Measurements from ENCODE around the gene CDK6. TPM values are rescaled to one million over a fixed set of nuclear protein-coding genes. Genes with fewer than 3 reads are reported as not detected.
A peak's percentile ranks its signal among the peaks of the same experiment; 100 is the strongest.

CDK6 gene
- total and polyA plus RNA-seq, 9 of the 15 experiments (the other 6 are each of a cell fraction or from before 2014, with no cell fraction given) = 7.6 to 109 (median 44.4) TPM

GRCh38 chr7:92586841-92587240 is 249.5 kb downstream of the CDK6 start:
- no peaks in the 10 kb centered on the region for H3K27me3 ChIP-seq (ENCODE audit: control insufficient read depth in 2 of 2, insufficient read depth in 2 of 2, low read length in 2 of 2)
- H3K27ac ChIP-seq (ENCODE audit: extremely low read depth, low read depth, low read length) = peak overlapping the region; percentile 19; the same call in 1 of the 3 replicates
- H3K4me3 ChIP-seq = no peak overlapping the region
- FAIRE-seq (no peak), ATAC-seq (no peak), DNase-seq (ENCODE audit: extremely low read depth in 1 of 4, low spot score in 3 of 4) (no peak)
- in situ Hi-C loops (cut with MboI) = no loop called here
- H3K9me1 ChIP-seq (ENCODE audit: control insufficient read depth, insufficient read depth, low read length) = no peaks in the 10 kb centered on the region
- WGBS (ENCODE audit: insufficient coverage, low coverage, missing lambda C conversion rate) = 53% methylated on average over 4 of the region's 4 CpGs
- H3K4me2 ChIP-seq (ENCODE audit: insufficient read depth, low read length) = no peak overlapping the region
- peaks cover 41% of the 10 kb centered on the region; the same call in 1 of the 3 replicates for H3K36me3 ChIP-seq (ENCODE audit: control insufficient read depth, insufficient read depth, low read length)
- H4K20me1 ChIP-seq (replicated peaks; ENCODE audit: control insufficient read depth, insufficient read depth, low read length) = peaks cover 21% of the 10 kb centered on the region
- TF ChIP-seq NFXL1 (CRISPR knock-in tag; IDR thresholded peaks at IDR 0.05) = no peak
- peaks cover 16 to 21% of the 10 kb centered on the region in 2 experiments; a peak in 4 of 5 replicates for H3K4me1 ChIP-seq (replicated peaks in 1 of 2; ENCODE audit: control insufficient read depth in 2 of 2, insufficient read depth in 2 of 2, low read length in 2 of 2)
- intact Hi-C loops (cut with micrococcal nuclease) = no loop called here
- no TSS peak for BruUV-seq (replicated peaks)
- CTCF ChIA-PET (ENCODE audit: low intra/inter-chr PET ratio) = no interaction called here
- H3K79me2 ChIP-seq (ENCODE audit: control insufficient read depth, insufficient read depth, low read length) = peaks cover 82% of the 10 kb centered on the region
- H3K9ac ChIP-seq (ENCODE audit: insufficient read depth in 1 of 2, low read depth in 2 of 2, low read length in 2 of 2) = no peak overlapping the region
- H2AFZ ChIP-seq (ENCODE audit: low read depth, low read length) = no peak overlapping the region
- H3K9me3 ChIP-seq (replicated peaks; ENCODE audit: control insufficient read depth, insufficient read depth, low read depth, low read length) = no peaks in the 10 kb centered on the region
- POLR2A ChIA-PET = no interaction called here

DNA sequence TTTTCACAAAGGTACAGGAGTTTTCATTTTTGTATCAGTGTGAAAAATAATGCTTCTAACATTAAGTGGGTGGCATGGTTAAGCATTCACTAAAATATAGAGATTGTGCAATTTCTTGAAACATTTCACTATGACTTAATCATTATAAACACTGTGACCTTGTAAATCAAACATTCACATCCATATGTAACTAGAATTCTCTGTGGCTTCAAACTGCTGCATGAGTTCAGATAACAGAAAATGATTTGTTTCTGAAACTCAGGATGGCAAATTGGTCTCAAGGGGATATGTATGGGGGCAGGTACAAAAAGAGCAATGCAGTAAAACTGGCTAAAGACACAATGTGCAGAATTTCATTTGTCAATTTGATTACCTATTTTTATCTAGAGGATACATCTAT is 250.0 kb downstream of the CDK6 start:
- ATAC-seq (no peak), FAIRE-seq (no peak)
- in situ Hi-C loops (cut with MboI) = no loop called here
- TF ChIP-seq ZBTB5 (IDR thresholded peaks at IDR 0.05) (no peak), ATF3 (IDR thresholded peaks at IDR 0.05) (peak; percentile 12; the same call in 1 of the 2 replicates), ATF3 (CRISPR knock-in tag; conservative IDR thresholded peaks at IDR 0.05) (no peak), BCOR (IDR thresholded peaks at IDR 0.05) (no peak), ZNF75A (CRISPR knock-in tag; IDR thresholded peaks at IDR 0.05) (no peak), RUNX1 (IDR thresholded peaks at IDR 0.05; ENCODE audit: low read depth) (no peak), TRIM24 (IDR thresholded peaks at IDR 0.05) (no peak), FOS (IDR thresholded peaks at IDR 0.05; ENCODE audit: extremely low read depth, insufficient read length) (no peak), MEIS2 (IDR thresholded peaks at IDR 0.05; ENCODE audit: partially characterized antibody) (peak; percentile 36), CEBPG (CRISPR knock-in tag; IDR thresholded peaks at IDR 0.05) (no peak), CEBPG (tag; conservative IDR thresholded peaks at IDR 0.05 in 1 of 2, IDR thresholded peaks at IDR 0.05 in 1 of 2) (peak; percentile 85), CEBPB (tag; IDR thresholded peaks at IDR 0.05) (peak; percentile 91), HMG20A (CRISPR knock-in tag; conservative IDR thresholded peaks at IDR 0.05) (no peak), SMC3 (conservative IDR thresholded peaks at IDR 0.05; ENCODE audit: insufficient read depth, low read depth, low read length) (no peak), ESRRB (CRISPR knock-in tag; IDR thresholded peaks at IDR 0.05; ENCODE audit: borderline replicate concordance) (no peak)

More for the DNA sequence above, 250.0 kb downstream of the CDK6 start:
- Histone ChIP-seq H2AFZ (ENCODE audit: low read depth, low read length) (no peak overlapping the region), H3K79me2 (ENCODE audit: control insufficient read depth, insufficient read depth, low read length) (peaks cover 87% of the 10 kb centered on the region), H3K9me3 (replicated peaks; ENCODE audit: control insufficient read depth, insufficient read depth, low read depth, low read length) (no peaks in the 10 kb centered on the region), H3K27me3 (ENCODE audit: control insufficient read depth in 2 of 2, insufficient read depth in 2 of 2, low read length in 2 of 2) (no peaks in the 10 kb centered on the region), H3K4me2 (ENCODE audit: insufficient read depth, low read length) (no peak overlapping the region), H3K27ac (ENCODE audit: extremely low read depth, low read depth, low read length) (peak overlapping the region; percentile 61; the same call in 1 of the 3 replicates), H3K9me1 (ENCODE audit: control insufficient read depth, insufficient read depth, low read length) (no peaks in the 10 kb centered on the region), H3K4me3 (no peak overlapping the region), H3K4me1 (replicated peaks in 1 of 2; ENCODE audit: control insufficient read depth in 2 of 2, insufficient read depth in 2 of 2, low read length in 2 of 2) (peaks cover 16 to 21% of the 10 kb centered on the region in 2 experiments; a peak in 4 of 5 replicates), H3K36me3 (ENCODE audit: control insufficient read depth, insufficient read depth, low read length) (peaks cover 45% of the 10 kb centered on the region; the same call in 2 of the 3 replicates), H3K9ac (ENCODE audit: insufficient read depth in 1 of 2, low read depth in 2 of 2, low read length in 2 of 2) (no peak overlapping the region), H4K20me1 (replicated peaks; ENCODE audit: control insufficient read depth, insufficient read depth, low read length) (peaks cover 21% of the 10 kb centered on the region)
- CTCF ChIA-PET (ENCODE audit: low intra/inter-chr PET ratio) = no interaction called here
- intact Hi-C loops (cut with micrococcal nuclease) = no loop called here
- no TSS peak for BruUV-seq (replicated peaks)
- POLR2A ChIA-PET = no interaction called here
- no peak for DNase-seq (ENCODE audit: extremely low read depth in 1 of 4, low spot score in 3 of 4)

All from K562 (cell line).